ENCODE measurements around the gene SFMBT2.
"Not testable (repeated sequence)": the region's sequence is repeated elsewhere in the genome, so short reads cannot be mapped to it uniquely, and the experiment has no call there.

SFMBT2 gene

GRCh38 chr10:7184660-7185366 is 226.0 kb downstream of the SFMBT2 start:
- DNase-seq (ENCODE audit: low spot score): no peak

GRCh38 chr10:7184116-7184515 is 226.7 kb downstream of the SFMBT2 start:
- DNase-seq (ENCODE audit: low spot score): not testable (repeated sequence)

- not testable (repeated sequence) for DNase-seq (ENCODE audit: low spot score)
Observed at GRCh38 chr10:7182327-7182726, 228.5 kb downstream of the SFMBT2 start.

- peak; percentile 13 for DNase-seq (ENCODE audit: low spot score)
Observed at GRCh38 chr10:7181420-7181819, 229.4 kb downstream of the SFMBT2 start.

GRCh38 chr10:7179536-7179935 is 231.3 kb downstream of the SFMBT2 start:
- DNase-seq (ENCODE audit: low spot score): no peak

GRCh38 chr10:7173948-7174347 is 236.9 kb downstream of the SFMBT2 start:
- DNase-seq (ENCODE audit: low spot score): no peak

- no peak for DNase-seq (ENCODE audit: low spot score)
Observed at GRCh38 chr10:7171825-7172224, 239.0 kb downstream of the SFMBT2 start.

- no peak for DNase-seq (ENCODE audit: low spot score)
Observed at GRCh38 chr10:7170626-7171322, 240.1 kb downstream of the SFMBT2 start.

GRCh38 chr10:7168414-7168813 is 242.4 kb downstream of the SFMBT2 start:
- DNase-seq (ENCODE audit: low spot score): no peak

- DNase-seq (ENCODE audit: low spot score): no peak
Observed at GRCh38 chr10:7165500-7166177, 245.2 kb downstream of the SFMBT2 start.

GRCh38 chr10:7164955-7165354 is 245.9 kb downstream of the SFMBT2 start:
- no peak for DNase-seq (ENCODE audit: low spot score)

- no peak for DNase-seq (ENCODE audit: low spot score)
Observed at GRCh38 chr10:7162331-7162730, 248.5 kb downstream of the SFMBT2 start.

GRCh38 chr10:7161484-7162250 is 249.2 kb downstream of the SFMBT2 start:
- no peak for DNase-seq (ENCODE audit: low spot score)

- DNase-seq (ENCODE audit: low spot score): no peak
Observed at GRCh38 chr10:7159928-7160327, 250.9 kb downstream of the SFMBT2 start.

GRCh38 chr10:7159517-7159916 is 251.3 kb downstream of the SFMBT2 start:
- no peak for DNase-seq (ENCODE audit: low spot score)

GRCh38 chr10:7157091-7157490 is 253.7 kb downstream of the SFMBT2 start:
- DNase-seq (ENCODE audit: low spot score): no peak

GRCh38 chr10:7153750-7154149 is 257.1 kb downstream of the SFMBT2 start:
- DNase-seq (ENCODE audit: low spot score): no peak

GRCh38 chr10:7152982-7153381 is 257.9 kb downstream of the SFMBT2 start:
- no peak for DNase-seq (ENCODE audit: low spot score)

GRCh38 chr10:7152341-7152740 is 258.5 kb downstream of the SFMBT2 start:
- no peak for DNase-seq (ENCODE audit: low spot score)

- no peak for DNase-seq (ENCODE audit: low spot score)
Observed at GRCh38 chr10:7151538-7151937, 259.3 kb downstream of the SFMBT2 start.

GRCh38 chr10:7150349-7150748 is 260.5 kb downstream of the SFMBT2 start:
- no peak for DNase-seq (ENCODE audit: low spot score)

GRCh38 chr10:7146189-7146588 is 264.6 kb downstream of the SFMBT2 start:
- no peak for DNase-seq (ENCODE audit: low spot score)

Data from activated CD4-positive, alpha-beta T cell treated with anti-CD3 and anti-CD28 coated beads, Interleukin-2, Interleukin-4, amounts not matched to agents 100 ng/mL and 50 ng/mL, durations not matched to agents 16 hours and 8 hours (primary cell).